PFSK-1 (cell line): ENCODE measurements around the gene ZNF664.

ENCODE experiments used
- POLR2AphosphoS5 ChIP-seq: IDR thresholded peaks from 2 replicates; pipeline ENCODE4 v1.6.1; 2012; ENCODE audit warnings: low read depth, mild to moderate bottlenecking, control low read depth, low read length, moderate library complexity
- TAF1 ChIP-seq: IDR thresholded peaks from 2 replicates; pipeline ENCODE4 v1.6.1; 2012; ENCODE audit warnings: low read length, control low read depth, borderline replicate concordance; ENCODE audit not compliant: insufficient read depth

- TF ChIP-seq TAF1: no peak
- no peak for TF ChIP-seq POLR2AphosphoS5
Observed at GRCh38 chr12:124059752-124060151, 86.7 kb downstream of the ZNF664 start.
